LNCaP clone FGC (cell line): ENCODE measurements around the gene BDH2.

Experiments used
- DNase-seq: peaks from one replicate; pipeline ENCODE4 v3.0.0-alpha.2; 2011; ENCODE audit warnings: low read depth
- H3K4me3 ChIP-seq: 2 replicates; pipeline ENCODE4 v1.5.1; 2011; ENCODE audit warnings: mild to moderate bottlenecking, low read depth, low read length, control low read depth
- TF ChIP-seq, protein P1 (sequence below): IDR thresholded peaks from 2 replicates; pipeline ENCODE4 v1.5.1; 2012; ENCODE audit warnings: mild to moderate bottlenecking; ENCODE audit not compliant: control insufficient read depth, insufficient read depth; ENCODE audit errors: extremely low read depth

The BDH2 gene

DNA sequence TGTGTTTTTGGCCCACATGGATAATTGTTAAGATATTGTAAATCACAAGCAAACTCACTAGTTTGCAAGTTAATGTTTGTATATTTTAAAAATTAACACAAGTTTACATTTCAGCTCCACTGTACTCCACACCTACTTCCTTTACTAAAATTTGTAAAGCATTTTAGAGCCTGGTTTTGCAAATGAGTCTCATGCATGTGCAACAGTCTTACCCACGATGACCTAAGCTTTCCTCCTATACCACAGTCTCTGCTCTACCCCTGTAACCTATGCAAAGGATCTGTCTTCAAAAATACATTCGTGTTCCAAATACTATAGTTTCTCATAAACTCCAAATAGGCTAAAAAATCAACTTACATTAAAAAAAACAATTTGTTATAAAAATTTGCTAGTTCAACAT, 10.2 kb downstream of the BDH2 start:
- H3K4me3 ChIP-seq, result no peak overlapping the region
- no peak for DNase-seq
- TF ChIP-seq, protein P1, sequence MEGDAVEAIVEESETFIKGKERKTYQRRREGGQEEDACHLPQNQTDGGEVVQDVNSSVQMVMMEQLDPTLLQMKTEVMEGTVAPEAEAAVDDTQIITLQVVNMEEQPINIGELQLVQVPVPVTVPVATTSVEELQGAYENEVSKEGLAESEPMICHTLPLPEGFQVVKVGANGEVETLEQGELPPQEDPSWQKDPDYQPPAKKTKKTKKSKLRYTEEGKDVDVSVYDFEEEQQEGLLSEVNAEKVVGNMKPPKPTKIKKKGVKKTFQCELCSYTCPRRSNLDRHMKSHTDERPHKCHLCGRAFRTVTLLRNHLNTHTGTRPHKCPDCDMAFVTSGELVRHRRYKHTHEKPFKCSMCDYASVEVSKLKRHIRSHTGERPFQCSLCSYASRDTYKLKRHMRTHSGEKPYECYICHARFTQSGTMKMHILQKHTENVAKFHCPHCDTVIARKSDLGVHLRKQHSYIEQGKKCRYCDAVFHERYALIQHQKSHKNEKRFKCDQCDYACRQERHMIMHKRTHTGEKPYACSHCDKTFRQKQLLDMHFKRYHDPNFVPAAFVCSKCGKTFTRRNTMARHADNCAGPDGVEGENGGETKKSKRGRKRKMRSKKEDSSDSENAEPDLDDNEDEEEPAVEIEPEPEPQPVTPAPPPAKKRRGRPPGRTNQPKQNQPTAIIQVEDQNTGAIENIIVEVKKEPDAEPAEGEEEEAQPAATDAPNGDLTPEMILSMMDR, result no peak

DNA sequence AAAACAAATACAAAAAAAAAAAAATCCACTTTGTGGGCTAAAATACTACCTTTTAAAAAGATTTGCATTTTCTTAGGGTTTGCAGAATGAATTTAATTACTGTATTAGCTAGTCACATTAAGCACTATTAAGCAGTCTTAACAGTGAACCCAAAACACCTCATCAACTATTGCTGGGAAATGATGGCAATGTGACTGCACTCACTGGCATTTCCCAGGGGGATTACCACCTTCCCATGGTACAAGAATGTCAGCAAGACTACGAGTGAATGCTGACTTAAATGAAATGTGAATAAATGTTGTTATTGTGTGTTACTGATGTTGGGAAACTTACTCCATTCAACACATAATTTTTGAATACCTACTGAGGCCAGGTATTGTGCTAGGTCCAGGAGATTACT, 13.1 kb downstream of the BDH2 start:
- DNase-seq, result no peak
- TF ChIP-seq, protein P1, result no peak
- no peak overlapping the region for H3K4me3 ChIP-seq

DNA sequence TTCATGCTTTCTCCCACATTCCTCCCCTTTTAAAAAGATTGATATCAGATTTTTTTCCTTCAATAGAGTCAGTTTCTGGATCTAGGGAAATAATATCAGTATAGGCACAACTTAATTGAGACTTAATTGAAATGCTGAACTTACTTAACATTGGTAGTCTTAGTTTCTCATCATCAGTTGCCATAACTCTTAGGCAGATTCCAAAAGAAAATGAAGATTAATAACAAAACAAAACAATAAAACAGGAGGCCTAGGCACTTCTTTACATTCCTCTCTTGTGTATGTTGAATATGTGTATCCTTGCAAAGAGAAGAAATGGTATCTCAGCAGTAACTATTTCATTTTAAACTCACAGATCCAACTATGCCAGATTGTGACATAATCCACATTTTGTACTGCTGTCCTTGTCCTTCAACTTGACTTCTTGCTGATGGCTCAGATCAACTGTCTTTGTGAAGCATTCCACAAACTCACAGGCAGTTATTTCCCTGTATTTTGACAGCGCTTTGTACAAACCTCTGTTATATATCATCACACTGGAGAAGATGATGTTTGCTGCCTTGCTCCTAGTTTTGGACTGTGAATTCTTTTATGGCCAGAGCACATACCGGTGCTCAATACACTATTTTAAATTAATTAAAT, 14.0 kb downstream of the BDH2 start:
- no peak overlapping the region for H3K4me3 ChIP-seq
- no peak for DNase-seq
- TF ChIP-seq, protein P1, result no peak

DNA sequence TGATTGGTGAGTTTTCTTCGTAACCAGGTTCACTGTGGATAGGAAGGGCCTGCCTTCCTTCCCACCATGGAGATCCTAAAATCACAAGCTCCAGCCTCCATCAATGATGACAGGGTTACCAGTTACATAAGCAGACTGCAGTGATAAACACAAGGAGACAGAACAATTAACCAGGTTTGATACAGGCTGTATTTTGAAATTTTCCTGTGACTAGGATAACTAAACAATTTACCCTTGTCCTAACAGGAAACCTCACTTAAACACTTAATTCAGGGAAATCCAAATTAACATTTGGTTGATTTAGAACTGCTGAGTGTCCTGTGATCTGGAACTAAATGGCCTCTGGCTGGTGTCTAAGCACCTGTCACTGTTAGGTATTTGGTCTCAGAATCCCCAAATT, 20.0 kb downstream of the BDH2 start:
- H3K4me3 ChIP-seq, result no peak overlapping the region
- no peak for DNase-seq
- TF ChIP-seq, protein P1, result no peak

DNA sequence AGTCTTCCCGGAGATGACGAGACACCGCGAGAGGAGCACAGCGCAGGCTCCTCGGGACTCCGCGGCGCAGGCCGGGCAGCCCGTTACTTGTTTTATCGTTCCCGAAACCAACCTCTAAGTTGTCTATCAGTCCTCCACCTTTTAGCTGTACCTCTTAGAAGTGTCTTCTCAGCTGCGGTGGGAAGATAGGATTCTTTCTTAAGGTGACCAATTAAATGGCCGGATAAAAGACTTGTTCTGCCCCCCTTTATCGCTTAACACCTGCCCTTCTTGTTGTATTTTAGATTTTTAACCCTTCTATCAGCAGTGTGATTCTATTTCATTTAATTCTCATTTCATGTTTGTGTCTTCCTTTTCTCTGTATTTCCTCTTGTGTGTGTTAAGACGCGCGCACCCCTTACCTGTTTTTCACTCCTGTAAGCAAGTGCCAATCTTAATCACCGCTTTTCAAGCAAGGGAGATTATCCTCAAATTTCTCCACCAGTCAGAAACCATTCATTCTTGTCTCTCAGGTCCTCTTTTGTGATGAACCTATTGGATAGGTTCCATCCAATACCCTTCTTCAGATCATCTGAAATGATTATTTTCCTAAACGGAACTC, 22.8 kb downstream of the BDH2 start, which contains the start of gene SLC9B2:
SLC9B2 (minus strand) TSS at position 15 of the 601 bp plus-strand sequence. CDS start 9,211 bp downstream, outside the sequence.
- TF ChIP-seq, protein P1, result no peak
- DNase-seq, result no peak
- peak within 1 kb of the TSS; percentile 65 for H3K4me3 ChIP-seq

DNA sequence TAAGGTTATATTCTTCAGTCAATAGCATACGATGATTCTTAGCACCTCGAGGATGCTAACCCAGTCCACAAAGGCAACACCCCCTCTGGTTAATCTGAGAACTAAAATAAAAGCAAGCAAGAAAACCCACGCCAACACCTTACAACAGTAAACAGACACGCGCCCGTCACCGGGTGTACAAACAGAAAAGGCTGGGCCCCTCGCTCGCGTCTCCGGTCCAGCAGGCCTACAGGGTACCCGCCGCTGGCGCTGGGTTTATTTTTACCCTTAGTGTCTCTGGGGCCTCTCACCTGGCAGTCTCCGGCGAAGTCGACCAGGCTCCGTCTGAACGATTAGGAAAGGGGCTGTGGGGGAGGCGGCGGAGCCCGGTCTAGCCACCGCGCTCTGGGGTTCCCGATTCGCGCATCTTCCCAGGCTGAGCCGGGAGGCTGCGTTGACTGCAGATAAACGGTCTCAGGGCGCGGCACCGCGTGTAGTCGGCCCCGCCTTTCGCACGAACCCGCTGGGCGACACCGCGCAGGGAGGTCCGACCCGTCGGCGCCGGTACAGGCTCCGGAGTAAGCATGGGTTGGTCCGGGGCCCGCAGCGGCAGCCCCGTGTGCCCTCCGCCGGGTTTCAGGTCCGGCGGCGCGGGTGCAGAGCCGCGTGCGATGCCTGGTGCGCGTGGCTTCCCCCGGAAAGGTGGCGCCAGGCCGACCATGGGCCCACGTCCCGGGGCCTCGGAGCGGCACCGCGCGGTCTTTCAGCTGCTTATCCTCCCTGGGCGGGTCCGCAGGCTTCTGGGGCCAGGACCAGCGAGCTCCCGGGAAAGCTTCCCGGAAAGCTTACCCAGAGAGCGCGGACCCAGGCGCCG, 23.5 kb downstream of the BDH2 start:
- DNase-seq, result no peak
- H3K4me3 ChIP-seq, result peak overlapping the region; percentile 65
- TF ChIP-seq, protein P1, result no peak
